ENCODE measurements around the gene RAB26. TPM values are rescaled to one million over a fixed set of nuclear protein-coding genes. Genes with fewer than 3 reads are reported as not detected.
"Not testable (repeated sequence)": the region's sequence is repeated elsewhere in the genome, so short reads cannot be mapped to it uniquely, and the experiment has no call there.

The RAB26 gene
- total RNA-seq: 10 to 100 TPM in 2 of 8 experiments, 1 to 10 TPM in 6; 3.3 to 22.2 (median 5.2) TPM

GRCh38 chr16:2147981-2148671 is at the start of gene RAB26:
Gene RAB26 (plus strand): TSS chr16:2148625. CDS start chr16:2148784, 159 bp downstream.
- peak within 1 kb of the TSS in 1 of 2 donors; percentile 54 for H3K27ac ChIP-seq
- H3K4me3 ChIP-seq: peak within 1 kb of the TSS; percentile 30 to 49 (median 32)
- in situ Hi-C loops (cut with MboI; ENCODE audit: low pct_unique_long_range_greater_than_20kb in 2 of 9, low sequenced_read_pairs in 9 of 9, unreplicated experiment in 9 of 9): loop anchor here in 6 of 9 experiments (10.0 to 25.0 kb wide), 3 partner anchors 111 to 136 kb away; partner anchors contain the start of genes NHERF2 (in 3 of the 6), NPW (in 3 of the 6), ZNF598 (in 3 of the 6) and NTHL1 (in 1 of the 6)
- H3K4me1 ChIP-seq (replicated peaks in 1 of 2): peaks cover 38% of the 10 kb centered on the region in 2 donors
- ATAC-seq (replicated peaks in 6 of 8): peak; percentile 13 to 76 (median 70)
- WGBS, 10 experiments: no CpG with 5 or more reads among the region's 55 CpGs

GRCh38 chr16:2101581-2101980 is 46.8 kb upstream of the RAB26 start:
- H3K27ac ChIP-seq; H3K4me3 ChIP-seq; H3K4me1 ChIP-seq (replicated peaks in 1 of 2); in situ Hi-C loops (cut with MboI; ENCODE audit: low pct_unique_long_range_greater_than_20kb in 2 of 9, low sequenced_read_pairs in 9 of 9, unreplicated experiment in 9 of 9); ATAC-seq (replicated peaks in 6 of 8): not testable (repeated sequence)
- 100% methylated on average over 4 of the region's 16 CpGs; no CpG with 5 or more reads in 9 of the 10 experiments for WGBS, 10 experiments

GRCh38 chr16:2102471-2102870 is 46.0 kb upstream of the RAB26 start:
- WGBS, 10 experiments: 95% methylated on average over 7 of the region's 19 CpGs; no CpG with 5 or more reads in 9 of the 10 experiments
- no peak for ATAC-seq (replicated peaks in 6 of 8)
- in situ Hi-C loops (cut with MboI; ENCODE audit: low pct_unique_long_range_greater_than_20kb in 2 of 9, low sequenced_read_pairs in 9 of 9, unreplicated experiment in 9 of 9): no loop called here
- Histone ChIP-seq H3K27ac (no peak overlapping the region), H3K4me1 (replicated peaks in 1 of 2) (no peaks in the 10 kb centered on the region), H3K4me3 (no peak overlapping the region)

- peak in 5 of 8 experiments; percentile 36 to 53 (median 45) for ATAC-seq (replicated peaks in 6 of 8)
Measured at GRCh38 chr16:2104464-2104863, 44.0 kb upstream of the RAB26 start.

GRCh38 chr16:2105291-2105690 is 43.1 kb upstream of the RAB26 start:
- no CpG with 5 or more reads among the region's 21 CpGs for WGBS, 10 experiments
- H3K27ac ChIP-seq; H3K4me3 ChIP-seq; H3K4me1 ChIP-seq (replicated peaks in 1 of 2); in situ Hi-C loops (cut with MboI; ENCODE audit: low pct_unique_long_range_greater_than_20kb in 2 of 9, low sequenced_read_pairs in 9 of 9, unreplicated experiment in 9 of 9); ATAC-seq (replicated peaks in 6 of 8): not testable (repeated sequence)

More at GRCh38 chr16:2104464-2104863, 44.0 kb upstream of the RAB26 start:
- H3K4me1 ChIP-seq (replicated peaks in 1 of 2); in situ Hi-C loops (cut with MboI; ENCODE audit: low pct_unique_long_range_greater_than_20kb in 2 of 9, low sequenced_read_pairs in 9 of 9, unreplicated experiment in 9 of 9); H3K27ac ChIP-seq; H3K4me3 ChIP-seq: not testable (repeated sequence)
- WGBS, 10 experiments: no CpG with 5 or more reads among the region's 20 CpGs

GRCh38 chr16:2105769-2106168 is 42.7 kb upstream of the RAB26 start:
- ATAC-seq (replicated peaks in 6 of 8); H3K4me1 ChIP-seq (replicated peaks in 1 of 2); H3K27ac ChIP-seq; H3K4me3 ChIP-seq; in situ Hi-C loops (cut with MboI; ENCODE audit: low pct_unique_long_range_greater_than_20kb in 2 of 9, low sequenced_read_pairs in 9 of 9, unreplicated experiment in 9 of 9): not testable (repeated sequence)
- 80% methylated on average over 1 of the region's 22 CpGs; no CpG with 5 or more reads in 9 of the 10 experiments for WGBS, 10 experiments

GRCh38 chr16:2106211-2106610 is 42.2 kb upstream of the RAB26 start:
- H3K4me1 ChIP-seq (replicated peaks in 1 of 2); H3K4me3 ChIP-seq; ATAC-seq (replicated peaks in 6 of 8); in situ Hi-C loops (cut with MboI; ENCODE audit: low pct_unique_long_range_greater_than_20kb in 2 of 9, low sequenced_read_pairs in 9 of 9, unreplicated experiment in 9 of 9); H3K27ac ChIP-seq: not testable (repeated sequence)
- no CpG with 5 or more reads among the region's 38 CpGs for WGBS, 10 experiments

GRCh38 chr16:2107121-2107790 is 41.2 kb upstream of the RAB26 start:
- in situ Hi-C loops (cut with MboI; ENCODE audit: low pct_unique_long_range_greater_than_20kb in 2 of 9, low sequenced_read_pairs in 9 of 9, unreplicated experiment in 9 of 9); H3K4me3 ChIP-seq; H3K4me1 ChIP-seq (replicated peaks in 1 of 2); H3K27ac ChIP-seq; ATAC-seq (replicated peaks in 6 of 8): not testable (repeated sequence)
- 90% methylated on average over 2 of the region's 17 CpGs; no CpG with 5 or more reads in 9 of the 10 experiments for WGBS, 10 experiments

- H3K27ac ChIP-seq; in situ Hi-C loops (cut with MboI; ENCODE audit: low pct_unique_long_range_greater_than_20kb in 2 of 9, low sequenced_read_pairs in 9 of 9, unreplicated experiment in 9 of 9); H3K4me1 ChIP-seq (replicated peaks in 1 of 2); H3K4me3 ChIP-seq: not testable (repeated sequence)
- peak in 1 of 8 experiments; percentile 2 for ATAC-seq (replicated peaks in 6 of 8)
- no CpG with 5 or more reads among the region's 23 CpGs for WGBS, 10 experiments
Measured at GRCh38 chr16:2107791-2108125, 40.7 kb upstream of the RAB26 start.

GRCh38 chr16:2108446-2109270 is 39.8 kb upstream of the RAB26 start:
- WGBS, 10 experiments: 80 to 100% (median 100%) methylated on average over 2 to 6 of the region's 73 CpGs; no CpG with 5 or more reads in 7 of the 10 experiments

GRCh38 chr16:2109271-2109580 is 39.2 kb upstream of the RAB26 start:
- H3K27ac ChIP-seq; in situ Hi-C loops (cut with MboI; ENCODE audit: low pct_unique_long_range_greater_than_20kb in 2 of 9, low sequenced_read_pairs in 9 of 9, unreplicated experiment in 9 of 9); H3K4me3 ChIP-seq; H3K4me1 ChIP-seq (replicated peaks in 1 of 2): not testable (repeated sequence)
- peak in 1 of 8 experiments; percentile 4 for ATAC-seq (replicated peaks in 6 of 8)
- WGBS, 10 experiments: 90% methylated on average over 2 of the region's 25 CpGs; no CpG with 5 or more reads in 9 of the 10 experiments

More at GRCh38 chr16:2108446-2109270, 39.8 kb upstream of the RAB26 start:
- H3K27ac ChIP-seq; in situ Hi-C loops (cut with MboI; ENCODE audit: low pct_unique_long_range_greater_than_20kb in 2 of 9, low sequenced_read_pairs in 9 of 9, unreplicated experiment in 9 of 9); H3K4me3 ChIP-seq; H3K4me1 ChIP-seq (replicated peaks in 1 of 2): not testable (repeated sequence)
- peak in 4 of 8 experiments; percentile 8 to 12 (median 10) for ATAC-seq (replicated peaks in 6 of 8)

- H3K4me1 ChIP-seq (replicated peaks in 1 of 2); H3K27ac ChIP-seq; in situ Hi-C loops (cut with MboI; ENCODE audit: low pct_unique_long_range_greater_than_20kb in 2 of 9, low sequenced_read_pairs in 9 of 9, unreplicated experiment in 9 of 9); H3K4me3 ChIP-seq: not testable (repeated sequence)
- 94% methylated on average over 7 of the region's 23 CpGs; no CpG with 5 or more reads in 9 of the 10 experiments for WGBS, 10 experiments
- peak in 5 of 8 experiments; percentile 17 to 34 (median 29) for ATAC-seq (replicated peaks in 6 of 8)
Measured at GRCh38 chr16:2109872-2110271, 38.6 kb upstream of the RAB26 start.

All from motor neuron (in vitro differentiated cells).